ENCODE data around the gene FOXJ3. TPM values are rescaled to one million over a fixed set of nuclear protein-coding genes. Genes with fewer than 3 reads are reported as not detected.

Gene FOXJ3
- total RNA-seq, 1 experiment from 2014 or later: 51.1 TPM

DNA sequence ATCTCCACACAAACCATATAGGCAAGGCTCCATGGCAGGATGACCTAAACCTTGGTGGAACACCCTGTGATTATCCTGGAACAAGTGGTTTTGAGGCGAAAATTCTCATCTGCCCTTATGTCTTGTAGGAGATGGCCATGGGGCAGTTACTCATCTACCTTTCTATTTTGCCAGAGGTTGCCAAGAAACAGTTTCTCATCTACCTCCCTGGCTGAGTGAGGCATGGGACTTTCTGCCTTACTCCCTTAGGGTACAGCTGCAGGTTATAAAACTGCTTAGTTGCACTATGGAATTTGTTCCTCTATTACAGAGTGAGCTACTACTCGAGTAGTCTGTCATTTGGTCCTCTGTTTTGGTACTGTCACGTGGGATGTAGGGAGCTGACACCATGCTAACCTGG lies 139.2 kb downstream of the FOXJ3 start:
- no peak for DNase-seq (ENCODE audit: low read depth, low spot score)
- H2AFZ ChIP-seq (ENCODE audit: low read depth, low read length, poor library complexity, severe bottlenecking): no peak overlapping the region
- no peak overlapping the region for H3K4me2 ChIP-seq (ENCODE audit: low read length)
- no peak overlapping the region for H3K9ac ChIP-seq (ENCODE audit: low read length)
- H3K36me3 ChIP-seq (ENCODE audit: control insufficient read depth in 1 of 2, insufficient read depth in 2 of 2, low read length in 2 of 2): peaks cover 5 to 8% of the 10 kb centered on the region in 2 experiments; a peak in 2 of 4 replicates
- H3K9me2 ChIP-seq (ENCODE audit: insufficient read depth): no peaks in the 10 kb centered on the region
- H3K4me1 ChIP-seq (ENCODE audit: control insufficient read depth in 1 of 2, insufficient read depth in 2 of 2, low read length in 2 of 2): no peaks in the 10 kb centered on the region
- peaks cover 6% of the 10 kb centered on the region; the same call in 1 of the 2 replicates for H3K79me2 ChIP-seq (ENCODE audit: insufficient read depth, low read length)
- no peak overlapping the region for H3K4me3 ChIP-seq (replicated peaks in 1 of 2; ENCODE audit: low read depth in 1 of 2, low read length in 2 of 2)
- no peaks in the 10 kb centered on the region for H3K27me3 ChIP-seq (ENCODE audit: insufficient read depth, low read length)
- BruUV-seq (replicated peaks): no TSS peak
- ChIA-PET CTCF (no interaction called here), RAD21 (ENCODE audit: low non-redundant PET in 1 of 2, low total read pairs in 2 of 2, uncharacterized antibody in 2 of 2, unreplicated experiment in 2 of 2) (no interaction called here), POLR2A (no interaction called here)
- no peak overlapping the region for H3K27ac ChIP-seq (ENCODE audit: low read depth, low read length)
- no peak for TF ChIP-seq ZFX (IDR thresholded peaks at IDR 0.05)
- TF ChIP-seq YY1 (IDR thresholded peaks at IDR 0.05; ENCODE audit: extremely low read depth, insufficient replicate concordance, low read depth, low read length): no peak
- TF ChIP-seq, protein P1, sequence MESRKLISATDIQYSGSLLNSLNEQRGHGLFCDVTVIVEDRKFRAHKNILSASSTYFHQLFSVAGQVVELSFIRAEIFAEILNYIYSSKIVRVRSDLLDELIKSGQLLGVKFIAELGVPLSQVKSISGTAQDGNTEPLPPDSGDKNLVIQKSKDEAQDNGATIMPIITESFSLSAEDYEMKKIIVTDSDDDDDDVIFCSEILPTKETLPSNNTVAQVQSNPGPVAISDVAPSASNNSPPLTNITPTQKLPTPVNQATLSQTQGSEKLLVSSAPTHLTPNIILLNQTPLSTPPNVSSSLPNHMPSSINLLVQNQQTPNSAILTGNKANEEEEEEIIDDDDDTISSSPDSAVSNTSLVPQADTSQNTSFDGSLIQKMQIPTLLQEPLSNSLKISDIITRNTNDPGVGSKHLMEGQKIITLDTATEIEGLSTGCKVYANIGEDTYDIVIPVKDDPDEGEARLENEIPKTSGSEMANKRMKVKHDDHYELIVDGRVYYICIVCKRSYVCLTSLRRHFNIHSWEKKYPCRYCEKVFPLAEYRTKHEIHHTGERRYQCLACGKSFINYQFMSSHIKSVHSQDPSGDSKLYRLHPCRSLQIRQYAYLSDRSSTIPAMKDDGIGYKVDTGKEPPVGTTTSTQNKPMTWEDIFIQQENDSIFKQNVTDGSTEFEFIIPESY (IDR thresholded peaks at IDR 0.05; ENCODE audit: extremely low read depth, insufficient replicate concordance, low read length): no peak
- no peak for TF ChIP-seq SRF (IDR thresholded peaks at IDR 0.05; ENCODE audit: low read depth)
- TF ChIP-seq POLR2A (IDR thresholded peaks at IDR 0.05; ENCODE audit: borderline replicate concordance, extremely low read depth, insufficient read depth, insufficient read length): no peak
- TF ChIP-seq, protein P2, sequence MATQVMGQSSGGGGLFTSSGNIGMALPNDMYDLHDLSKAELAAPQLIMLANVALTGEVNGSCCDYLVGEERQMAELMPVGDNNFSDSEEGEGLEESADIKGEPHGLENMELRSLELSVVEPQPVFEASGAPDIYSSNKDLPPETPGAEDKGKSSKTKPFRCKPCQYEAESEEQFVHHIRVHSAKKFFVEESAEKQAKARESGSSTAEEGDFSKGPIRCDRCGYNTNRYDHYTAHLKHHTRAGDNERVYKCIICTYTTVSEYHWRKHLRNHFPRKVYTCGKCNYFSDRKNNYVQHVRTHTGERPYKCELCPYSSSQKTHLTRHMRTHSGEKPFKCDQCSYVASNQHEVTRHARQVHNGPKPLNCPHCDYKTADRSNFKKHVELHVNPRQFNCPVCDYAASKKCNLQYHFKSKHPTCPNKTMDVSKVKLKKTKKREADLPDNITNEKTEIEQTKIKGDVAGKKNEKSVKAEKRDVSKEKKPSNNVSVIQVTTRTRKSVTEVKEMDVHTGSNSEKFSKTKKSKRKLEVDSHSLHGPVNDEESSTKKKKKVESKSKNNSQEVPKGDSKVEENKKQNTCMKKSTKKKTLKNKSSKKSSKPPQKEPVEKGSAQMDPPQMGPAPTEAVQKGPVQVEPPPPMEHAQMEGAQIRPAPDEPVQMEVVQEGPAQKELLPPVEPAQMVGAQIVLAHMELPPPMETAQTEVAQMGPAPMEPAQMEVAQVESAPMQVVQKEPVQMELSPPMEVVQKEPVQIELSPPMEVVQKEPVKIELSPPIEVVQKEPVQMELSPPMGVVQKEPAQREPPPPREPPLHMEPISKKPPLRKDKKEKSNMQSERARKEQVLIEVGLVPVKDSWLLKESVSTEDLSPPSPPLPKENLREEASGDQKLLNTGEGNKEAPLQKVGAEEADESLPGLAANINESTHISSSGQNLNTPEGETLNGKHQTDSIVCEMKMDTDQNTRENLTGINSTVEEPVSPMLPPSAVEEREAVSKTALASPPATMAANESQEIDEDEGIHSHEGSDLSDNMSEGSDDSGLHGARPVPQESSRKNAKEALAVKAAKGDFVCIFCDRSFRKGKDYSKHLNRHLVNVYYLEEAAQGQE (IDR thresholded peaks at IDR 0.05; ENCODE audit: low read depth): no peak
- TF ChIP-seq TCF7L2 (IDR thresholded peaks at IDR 0.05; ENCODE audit: borderline replicate concordance, extremely low read depth, insufficient read depth, insufficient read length): no peak
- no peak for TF ChIP-seq JUND (IDR thresholded peaks at IDR 0.05)
- TF ChIP-seq, protein P3, sequence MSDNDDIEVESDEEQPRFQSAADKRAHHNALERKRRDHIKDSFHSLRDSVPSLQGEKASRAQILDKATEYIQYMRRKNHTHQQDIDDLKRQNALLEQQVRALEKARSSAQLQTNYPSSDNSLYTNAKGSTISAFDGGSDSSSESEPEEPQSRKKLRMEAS (IDR thresholded peaks at IDR 0.05): no peak
- no peak for TF ChIP-seq RAD21 (IDR thresholded peaks at IDR 0.05; ENCODE audit: low read depth)
- TF ChIP-seq EGR1 (IDR thresholded peaks at IDR 0.05; ENCODE audit: low read depth): no peak
- TF ChIP-seq, protein P4, sequence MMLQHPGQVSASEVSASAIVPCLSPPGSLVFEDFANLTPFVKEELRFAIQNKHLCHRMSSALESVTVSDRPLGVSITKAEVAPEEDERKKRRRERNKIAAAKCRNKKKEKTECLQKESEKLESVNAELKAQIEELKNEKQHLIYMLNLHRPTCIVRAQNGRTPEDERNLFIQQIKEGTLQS (IDR thresholded peaks at IDR 0.05): no peak
- no peaks in the 10 kb centered on the region for H4K20me1 ChIP-seq (ENCODE audit: insufficient read depth)
- H3K9me3 ChIP-seq (ENCODE audit: control insufficient read depth in 1 of 2, insufficient read depth in 1 of 2, low read depth in 1 of 2, low read length in 2 of 2): no peaks in the 10 kb centered on the region
- ATAC-seq: no peak
- intact Hi-C loops (cut with micrococcal nuclease): no loop called here
